ENCODE data around the gene KRT26. TPM values are rescaled to one million over a fixed set of nuclear protein-coding genes. Genes with fewer than 3 reads are reported as not detected.

The KRT26 gene
- total and polyA plus RNA-seq, 10 of the 15 experiments (the other 5 are each of a cell fraction or from before 2014, with no cell fraction given), result not detected

- Histone ChIP-seq H3K9me3 (replicated peaks; ENCODE audit: control insufficient read depth, insufficient read depth, low read length) (no peaks in the 10 kb centered on the region), H3K4me3 (no peak overlapping the region), H3K4me2 (ENCODE audit: control insufficient read depth, insufficient read depth) (no peak overlapping the region), H3K4me1 (ENCODE audit: control insufficient read depth, insufficient read depth, low read length) (no peaks in the 10 kb centered on the region), H3K27me3 (replicated peaks in 1 of 2; ENCODE audit: control insufficient read depth in 2 of 2, insufficient read depth in 2 of 2, low read length in 1 of 2) (0 out of 4 replicates have a peak, but pooled peaks cover 0 to 4% of the 10 kb centered on the region in 2 experiments), H3K79me2 (ENCODE audit: control insufficient read depth, insufficient read depth, low read length) (no peaks in the 10 kb centered on the region), H2AFZ (ENCODE audit: control insufficient read depth, low read depth, low read length) (no peak overlapping the region), H4K20me1 (ENCODE audit: control insufficient read depth, insufficient read depth) (no peaks in the 10 kb centered on the region), H3K36me3 (ENCODE audit: control insufficient read depth in 2 of 2, insufficient read depth in 2 of 2, low read length in 1 of 2) (no peaks in the 10 kb centered on the region), H3K9ac (ENCODE audit: control insufficient read depth, insufficient read depth, low read length) (no peak overlapping the region), H3K27ac (ENCODE audit: control insufficient read depth, insufficient read depth) (no peak overlapping the region)
- ChIA-PET CTCF (interaction anchor here (0.6 to 4.3 kb wide), 15 partner anchors 10 to 175 kb away, joined by 3 to 43 read pairs (median 3); partner anchors contain the start of gene SMARCE1), POLR2A (interaction anchor here (1.0 kb wide), 1 partner anchor 167 kb away, joined by 3 read pairs; no protein-coding TSS in a partner anchor), SMC1A (ENCODE audit: uncharacterized antibody, unreplicated experiment) (interaction anchor here (0.7 to 3.2 kb wide), 11 partner anchors 10 to 175 kb away, joined by 3 to 28 read pairs (median 6); no protein-coding TSS in a partner anchor), RAD21 (ENCODE audit: unreplicated experiment) (interaction anchor here (0.7 to 3.7 kb wide), 10 partner anchors 11 to 176 kb away, joined by 3 to 18 read pairs (median 4); partner anchors contain the start of gene SMARCE1)
- ATAC-seq (no peak), DNase-seq (ENCODE audit: low read depth, low spot score) (no peak), FAIRE-seq (no peak)
- no TSS peak for BruUV-seq (replicated peaks)
- intact Hi-C loops (cut with micrococcal nuclease; ENCODE audit: unreplicated experiment), result loop anchor here (2.0 to 10.0 kb wide), 2 partner anchors 170 to 246 kb away; no protein-coding TSS in a partner anchor
- WGBS (ENCODE audit: insufficient coverage, insufficient replicate concordance, low lambda C conversion rate, missing lambda C conversion rate), result 33% methylated on average over 1 of the region's 1 CpG
- in situ Hi-C loops (cut with MboI), result no loop called here
- TF ChIP-seq TCF7 (IDR thresholded peaks at IDR 0.05; ENCODE audit: borderline replicate concordance) (no peak), IKZF2 (IDR thresholded peaks at IDR 0.05) (no peak), SIN3A (IDR thresholded peaks at IDR 0.05; ENCODE audit: low read depth, low read length) (no peak)
These were observed 19.1 kb upstream of the KRT26 start for GRCh38 chr17:40791111-40791510.

GRCh38 chr17:40782450-40782849 lies 10.4 kb upstream of the KRT26 start, which contains the start of gene KRT27:
TSS of gene KRT27 (minus strand) at chr17:40782550. CDS start at chr17:40782493, 57 bp downstream.
- in situ Hi-C loops (cut with MboI) (no loop called here), intact Hi-C loops (cut with micrococcal nuclease; ENCODE audit: unreplicated experiment) (no loop called here)
- ChIA-PET SMC1A (ENCODE audit: uncharacterized antibody, unreplicated experiment) (interaction anchor here (0.6 to 0.9 kb wide), 2 partner anchors 12 to 311 kb away, joined by 3 read pairs; no protein-coding TSS in a partner anchor), RAD21 (ENCODE audit: unreplicated experiment) (no interaction called here), POLR2A (no interaction called here), CTCF (interaction anchor here (0.7 kb wide), 1 partner anchor 17 kb away, joined by 3 read pairs; no protein-coding TSS in a partner anchor)
- no peak for TF ChIP-seq POLR2AphosphoS5 (IDR thresholded peaks at IDR 0.05; ENCODE audit: low read length)
- no peak for TF ChIP-seq NR2F1 (conservative IDR thresholded peaks at IDR 0.05)
- no peak for TF ChIP-seq EP300 (IDR thresholded peaks at IDR 0.05; ENCODE audit: borderline replicate concordance in 1 of 2, control insufficient read depth in 1 of 2, low read depth in 2 of 2, low read length in 2 of 2)
- no peak for TF ChIP-seq STAT1 (conservative IDR thresholded peaks at IDR 0.05)
- TF ChIP-seq CEBPB (IDR thresholded peaks at IDR 0.05; ENCODE audit: borderline replicate concordance in 1 of 2, low read depth in 2 of 2, low read length in 2 of 2), result no peak
- no peak for TF ChIP-seq ZBTB11 (CRISPR knock-in tag; IDR thresholded peaks at IDR 0.05)
- no peak for TF ChIP-seq BACH1 (IDR thresholded peaks at IDR 0.05; ENCODE audit: borderline replicate concordance)
- TF ChIP-seq TBL1XR1 (IDR thresholded peaks at IDR 0.05; ENCODE audit: low read depth, low read length), result no peak
- ATAC-seq (no peak), FAIRE-seq (no peak), DNase-seq (ENCODE audit: low read depth, low spot score) (no peak)
- H3K4me1 ChIP-seq (ENCODE audit: control insufficient read depth, insufficient read depth, low read length), result no peaks in the 10 kb centered on the region
- H3K79me2 ChIP-seq (ENCODE audit: control insufficient read depth, insufficient read depth, low read length), result no peaks in the 10 kb centered on the region
- 93% methylated on average over 4 of the region's 4 CpGs for WGBS (ENCODE audit: insufficient coverage, insufficient replicate concordance, low lambda C conversion rate, missing lambda C conversion rate)
- H4K20me1 ChIP-seq (ENCODE audit: control insufficient read depth, insufficient read depth), result no peaks in the 10 kb centered on the region
- no peaks in the 10 kb centered on the region for H3K36me3 ChIP-seq (ENCODE audit: control insufficient read depth in 2 of 2, insufficient read depth in 2 of 2, low read length in 1 of 2)
- no peaks in the 10 kb centered on the region for H3K9me3 ChIP-seq (replicated peaks; ENCODE audit: control insufficient read depth, insufficient read depth, low read length)
- H3K4me2 ChIP-seq (ENCODE audit: control insufficient read depth, insufficient read depth), result no peak within 1 kb of the TSS
- no peak within 1 kb of the TSS for H3K27ac ChIP-seq (ENCODE audit: control insufficient read depth, insufficient read depth)
- no TSS peak for BruUV-seq (replicated peaks)
- no peak within 1 kb of the TSS for H3K4me3 ChIP-seq
- H3K27me3 ChIP-seq (replicated peaks in 1 of 2; ENCODE audit: control insufficient read depth in 2 of 2, insufficient read depth in 2 of 2, low read length in 1 of 2), result peaks cover 0 to 6% of the 10 kb centered on the region in 2 experiments; a peak in 1 of 4 replicates
- H3K9ac ChIP-seq (ENCODE audit: control insufficient read depth, insufficient read depth, low read length), result no peak within 1 kb of the TSS
- no peak within 1 kb of the TSS for H2AFZ ChIP-seq (ENCODE audit: control insufficient read depth, low read depth, low read length)

Data from GM12878 (cell line).